ENCODE results near the gene SLPI. TPM values are rescaled to one million over a fixed set of nuclear protein-coding genes. Genes with fewer than 3 reads are reported as not detected.

The SLPI gene
- total RNA-seq, 4 donors from 2014 or later, result 194 to 1,792 (median 504) TPM

DNA sequence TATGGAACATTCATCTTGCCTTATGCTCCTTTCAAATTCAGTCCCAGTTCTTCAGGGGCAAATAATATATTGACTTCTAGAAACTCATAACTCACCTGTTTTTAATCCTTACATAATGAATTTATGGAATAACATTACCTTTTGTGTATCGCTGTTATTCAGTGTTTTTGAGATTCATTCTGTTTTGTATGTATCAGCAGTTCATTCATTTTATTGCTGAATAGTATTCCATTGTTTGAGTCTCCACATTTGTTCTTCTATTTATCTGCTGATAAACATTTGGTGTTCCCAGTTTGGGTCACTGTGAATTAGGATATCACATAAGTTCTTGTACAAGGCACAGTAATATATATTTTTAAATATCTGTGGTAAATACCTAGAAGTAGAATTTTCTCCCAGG is 28.1 kb downstream of the SLPI start:
- no peak for TF ChIP-seq POLR2A (IDR thresholded peaks at IDR 0.05)
- TF ChIP-seq, protein P1, sequence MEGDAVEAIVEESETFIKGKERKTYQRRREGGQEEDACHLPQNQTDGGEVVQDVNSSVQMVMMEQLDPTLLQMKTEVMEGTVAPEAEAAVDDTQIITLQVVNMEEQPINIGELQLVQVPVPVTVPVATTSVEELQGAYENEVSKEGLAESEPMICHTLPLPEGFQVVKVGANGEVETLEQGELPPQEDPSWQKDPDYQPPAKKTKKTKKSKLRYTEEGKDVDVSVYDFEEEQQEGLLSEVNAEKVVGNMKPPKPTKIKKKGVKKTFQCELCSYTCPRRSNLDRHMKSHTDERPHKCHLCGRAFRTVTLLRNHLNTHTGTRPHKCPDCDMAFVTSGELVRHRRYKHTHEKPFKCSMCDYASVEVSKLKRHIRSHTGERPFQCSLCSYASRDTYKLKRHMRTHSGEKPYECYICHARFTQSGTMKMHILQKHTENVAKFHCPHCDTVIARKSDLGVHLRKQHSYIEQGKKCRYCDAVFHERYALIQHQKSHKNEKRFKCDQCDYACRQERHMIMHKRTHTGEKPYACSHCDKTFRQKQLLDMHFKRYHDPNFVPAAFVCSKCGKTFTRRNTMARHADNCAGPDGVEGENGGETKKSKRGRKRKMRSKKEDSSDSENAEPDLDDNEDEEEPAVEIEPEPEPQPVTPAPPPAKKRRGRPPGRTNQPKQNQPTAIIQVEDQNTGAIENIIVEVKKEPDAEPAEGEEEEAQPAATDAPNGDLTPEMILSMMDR (IDR thresholded peaks at IDR 0.05 in 4 of 5, conservative IDR thresholded peaks at IDR 0.05 in 1 of 5), result no peak
- Histone ChIP-seq H3K9me3 (no peaks in the 10 kb centered on the region), H3K27ac (no peak overlapping the region), H3K4me1 (no peaks in the 10 kb centered on the region), H3K27me3 (peaks cover 0 to 5% (median 0%) of the 10 kb centered on the region in 3 donors), H3K4me3 (no peak overlapping the region), H3K36me3 (no peaks in the 10 kb centered on the region)
- no peak for ATAC-seq
- no peak for DNase-seq
- in situ Hi-C loops (cut with MboI; ENCODE audit: low sequenced_read_pairs in 4 of 4), result no loop called here
- intact Hi-C loops (cut with DNase I; ENCODE audit: low total_unique reads), result no loop called here

DNA sequence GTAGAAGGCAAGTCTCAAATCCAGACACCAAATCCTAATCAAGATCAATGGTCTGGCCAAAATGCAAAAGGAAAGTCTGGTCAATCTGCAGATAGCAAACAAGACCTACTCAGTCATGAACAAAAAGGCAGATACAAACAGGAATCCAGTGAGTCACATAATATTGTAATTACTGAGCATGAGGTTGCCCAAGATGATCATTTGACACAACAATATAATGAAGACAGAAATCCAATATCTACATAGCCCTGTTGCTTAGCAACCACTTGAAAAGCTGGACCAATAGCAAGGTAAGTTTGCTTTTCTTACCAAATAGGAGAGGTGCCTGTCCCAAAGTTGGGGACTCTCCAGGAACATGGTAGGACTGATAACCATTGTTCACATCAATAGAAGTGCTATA is 31.2 kb downstream of the SLPI start:
- H3K27ac ChIP-seq, result no peak overlapping the region
- no peak for ATAC-seq
- no peaks in the 10 kb centered on the region for H3K36me3 ChIP-seq
- H3K9me3 ChIP-seq, result no peaks in the 10 kb centered on the region
- no peak for DNase-seq
- in situ Hi-C loops (cut with MboI; ENCODE audit: low sequenced_read_pairs in 4 of 4), result no loop called here
- no peak overlapping the region for H3K4me3 ChIP-seq
- no peaks in the 10 kb centered on the region for H3K4me1 ChIP-seq
- peaks cover 0 to 2% (median 0%) of the 10 kb centered on the region in 3 donors for H3K27me3 ChIP-seq
- intact Hi-C loops (cut with DNase I; ENCODE audit: low total_unique reads), result no loop called here
- no peak for TF ChIP-seq POLR2A (IDR thresholded peaks at IDR 0.05)
- TF ChIP-seq, protein P1 (IDR thresholded peaks at IDR 0.05 in 4 of 5, conservative IDR thresholded peaks at IDR 0.05 in 1 of 5), result no peak

DNA sequence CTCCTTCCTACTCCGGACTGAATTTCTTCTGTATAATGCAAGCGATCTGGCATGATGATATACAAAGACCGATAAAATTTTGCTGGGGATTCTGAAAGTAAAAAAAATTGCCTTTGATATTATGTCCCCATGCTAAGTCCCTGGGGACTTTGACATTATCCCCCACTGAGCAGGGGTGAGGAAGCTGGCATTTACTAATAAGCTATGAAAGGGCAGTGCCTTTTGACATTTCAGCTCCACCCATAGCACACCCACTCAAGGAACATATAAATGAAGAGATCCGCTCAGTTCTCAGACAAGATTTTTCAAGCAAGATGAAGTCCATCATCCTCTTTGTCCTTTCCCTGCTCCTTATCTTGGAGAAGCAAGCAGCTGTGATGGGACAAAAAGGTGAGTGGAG is 33.3 kb downstream of the SLPI start, which contains the start of gene SEMG2:
TSS of gene SEMG2 (plus strand) at position 298 of the 400 bp plus-strand sequence. CDS start at position 315, 17 bp downstream.
- H3K36me3 ChIP-seq, result no peaks in the 10 kb centered on the region
- in situ Hi-C loops (cut with MboI; ENCODE audit: low sequenced_read_pairs in 4 of 4), result no loop called here
- H3K27me3 ChIP-seq, result no peaks in the 10 kb centered on the region
- intact Hi-C loops (cut with DNase I; ENCODE audit: low total_unique reads), result no loop called here
- H3K9me3 ChIP-seq, result no peaks in the 10 kb centered on the region
- no peak within 1 kb of the TSS for H3K27ac ChIP-seq
- no peak for ATAC-seq
- H3K4me1 ChIP-seq, result no peaks in the 10 kb centered on the region
- no peak within 1 kb of the TSS for H3K4me3 ChIP-seq
- no peak for DNase-seq
- no peak for TF ChIP-seq POLR2A (IDR thresholded peaks at IDR 0.05)
- TF ChIP-seq, protein P1 (IDR thresholded peaks at IDR 0.05 in 4 of 5, conservative IDR thresholded peaks at IDR 0.05 in 1 of 5), result no peak

DNA sequence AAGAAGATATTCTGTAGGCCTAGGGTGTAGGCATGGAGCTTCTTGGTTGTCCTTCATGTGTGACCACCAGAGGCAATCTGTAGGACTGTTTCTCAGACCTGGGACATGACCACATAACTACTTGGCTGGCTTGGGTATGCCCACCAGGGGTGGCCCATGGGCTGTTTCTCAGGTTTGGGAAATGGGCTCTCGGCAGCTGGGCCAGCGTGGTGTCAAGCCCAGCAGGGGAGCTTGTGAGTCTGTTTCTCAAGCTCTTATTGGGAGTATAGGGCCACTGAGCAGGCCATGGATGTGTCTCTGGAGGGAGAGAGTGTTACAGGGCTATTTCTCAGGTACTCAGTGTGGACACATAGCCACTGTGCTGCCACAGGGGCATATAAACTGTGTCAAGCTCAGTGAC is 35.7 kb downstream of the SLPI start:
- no peaks in the 10 kb centered on the region for H3K36me3 ChIP-seq
- no peaks in the 10 kb centered on the region for H3K9me3 ChIP-seq
- H3K27me3 ChIP-seq, result no peaks in the 10 kb centered on the region
- intact Hi-C loops (cut with DNase I; ENCODE audit: low total_unique reads), result no loop called here
- in situ Hi-C loops (cut with MboI; ENCODE audit: low sequenced_read_pairs in 4 of 4), result no loop called here
- no peak overlapping the region for H3K4me3 ChIP-seq
- H3K4me1 ChIP-seq, result no peaks in the 10 kb centered on the region
- H3K27ac ChIP-seq, result no peak overlapping the region
- DNase-seq (no peak), ATAC-seq (no peak)
- TF ChIP-seq, protein P1 (IDR thresholded peaks at IDR 0.05 in 4 of 5, conservative IDR thresholded peaks at IDR 0.05 in 1 of 5), result no peak
- no peak for TF ChIP-seq POLR2A (IDR thresholded peaks at IDR 0.05)

DNA sequence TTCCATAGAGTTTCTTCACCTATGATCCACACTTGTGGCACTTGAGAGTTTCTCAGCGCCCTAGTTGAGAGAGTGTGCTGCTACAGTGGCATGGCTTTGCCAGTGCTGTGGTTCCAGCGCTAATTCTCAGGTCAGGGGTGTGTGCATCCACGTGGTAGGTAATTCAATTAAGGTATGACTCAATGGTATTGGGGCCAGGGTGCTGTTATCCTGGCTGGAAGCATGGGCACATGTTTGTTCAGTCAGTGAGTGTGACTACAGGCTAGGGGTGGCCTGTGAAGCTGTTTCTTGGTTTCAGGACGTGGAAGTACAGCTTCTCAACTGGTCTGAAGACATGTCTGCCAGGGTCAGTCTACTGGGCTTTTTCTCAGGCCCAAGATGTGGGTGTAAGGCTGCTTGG is 36.2 kb downstream of the SLPI start:
- TF ChIP-seq, protein P1 (IDR thresholded peaks at IDR 0.05 in 4 of 5, conservative IDR thresholded peaks at IDR 0.05 in 1 of 5), result no peak
- no peak for TF ChIP-seq POLR2A (IDR thresholded peaks at IDR 0.05)
- Histone ChIP-seq H3K27me3 (no peaks in the 10 kb centered on the region), H3K4me1 (no peaks in the 10 kb centered on the region), H3K9me3 (no peaks in the 10 kb centered on the region), H3K36me3 (no peaks in the 10 kb centered on the region), H3K27ac (no peak overlapping the region), H3K4me3 (no peak overlapping the region)
- in situ Hi-C loops (cut with MboI; ENCODE audit: low sequenced_read_pairs in 4 of 4) (no loop called here), intact Hi-C loops (cut with DNase I; ENCODE audit: low total_unique reads) (no loop called here)
- ATAC-seq, result no peak
- DNase-seq, result no peak
